KG1 (cell line): ENCODE measurements around the gene XAF1.
"Not testable (repeated sequence)": the region's sequence is repeated elsewhere in the genome, so short reads cannot be mapped to it uniquely, and the experiment has no call there.

Source experiments
- DNase-seq: peaks from one replicate; lab custom pipeline; 2025; lab: John Stamatoyannopoulos, UW

XAF1 gene

GRCh38 chr17:6800422-6801027 lies 44.7 kb downstream of the XAF1 start:
- no peak for DNase-seq

GRCh38 chr17:6811510-6811909 lies 55.7 kb downstream of the XAF1 start:
- no peak for DNase-seq

GRCh38 chr17:6812295-6812694 lies 56.4 kb downstream of the XAF1 start:
- no peak for DNase-seq

- DNase-seq, result no peak
Observed at GRCh38 chr17:6815775-6816174, 59.9 kb downstream of the XAF1 start.

- not testable (repeated sequence) for DNase-seq
Observed at GRCh38 chr17:6816368-6816767, 60.5 kb downstream of the XAF1 start.

- DNase-seq, result no peak
Observed at GRCh38 chr17:6818938-6819337, 63.1 kb downstream of the XAF1 start.

GRCh38 chr17:6823011-6823442 lies 67.2 kb downstream of the XAF1 start:
- DNase-seq, result no peak
